Activated gamma-delta T cell treated with Interleukin-2 at 50 U/mL for 16 hours (primary cell): ENCODE measurements around the gene MRM3.
"Not testable (repeated sequence)": the region's sequence is repeated elsewhere in the genome, so short reads cannot be mapped to it uniquely, and the experiment has no call there.

ENCODE experiments used
- DNase-seq: peaks from one replicate; pipeline ENCODE4 v3.0.0-alpha.2; 2020

Gene MRM3, protein sequence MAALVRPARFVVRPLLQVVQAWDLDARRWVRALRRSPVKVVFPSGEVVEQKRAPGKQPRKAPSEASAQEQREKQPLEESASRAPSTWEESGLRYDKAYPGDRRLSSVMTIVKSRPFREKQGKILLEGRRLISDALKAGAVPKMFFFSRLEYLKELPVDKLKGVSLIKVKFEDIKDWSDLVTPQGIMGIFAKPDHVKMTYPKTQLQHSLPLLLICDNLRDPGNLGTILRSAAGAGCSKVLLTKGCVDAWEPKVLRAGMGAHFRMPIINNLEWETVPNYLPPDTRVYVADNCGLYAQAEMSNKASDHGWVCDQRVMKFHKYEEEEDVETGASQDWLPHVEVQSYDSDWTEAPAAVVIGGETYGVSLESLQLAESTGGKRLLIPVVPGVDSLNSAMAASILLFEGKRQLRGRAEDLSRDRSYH

DNA sequence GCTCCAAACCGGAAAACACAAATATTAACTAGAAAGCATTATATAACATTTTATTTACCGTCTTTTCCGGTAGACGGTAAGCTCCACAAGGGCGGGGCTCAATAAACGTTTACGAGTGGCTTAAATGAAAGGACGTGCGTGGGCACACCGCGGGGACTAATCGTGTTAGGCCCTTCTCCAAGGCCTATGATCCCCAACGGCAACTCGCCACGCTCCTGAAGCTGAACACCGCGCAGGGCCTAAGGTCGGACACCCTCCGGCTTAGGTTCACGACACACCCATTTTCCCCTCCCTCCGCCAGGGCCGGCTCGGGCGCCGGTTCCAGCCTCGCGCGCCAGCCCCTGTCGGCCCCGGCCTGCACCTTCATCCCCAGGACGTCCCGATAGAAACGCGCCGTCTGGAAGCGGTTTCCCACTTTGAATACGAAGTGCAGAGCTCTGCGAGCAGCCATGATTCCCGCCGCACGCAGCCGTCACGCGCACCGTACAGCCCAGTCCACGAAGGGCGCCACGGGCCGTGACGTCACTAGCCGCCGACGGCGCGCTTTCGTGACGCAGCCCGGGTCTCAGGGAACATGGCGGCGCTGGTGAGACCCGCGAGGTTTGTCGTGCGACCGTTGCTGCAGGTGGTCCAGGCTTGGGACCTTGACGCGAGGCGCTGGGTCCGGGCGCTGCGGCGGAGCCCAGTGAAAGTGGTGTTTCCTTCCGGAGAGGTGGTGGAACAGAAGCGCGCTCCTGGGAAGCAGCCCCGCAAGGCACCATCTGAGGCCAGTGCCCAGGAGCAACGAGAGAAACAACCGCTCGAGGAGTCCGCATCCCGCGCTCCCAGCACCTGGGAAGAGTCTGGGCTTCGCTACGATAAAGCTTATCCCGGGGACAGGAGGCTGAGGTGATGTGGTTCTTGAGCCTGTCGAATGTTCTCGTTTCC lies at the start of gene MRM3, which contains the start of gene GLOD4:
TSS of gene MRM3 (plus strand) at position 549 of the 927 bp plus-strand sequence. CDS start at position 575, 26 bp downstream.
TSS of gene GLOD4 (minus strand) at position 476 of the 927 bp plus-strand sequence. CDS start at position 451, 25 bp downstream.
- DNase-seq = peak; percentile 93

GRCh38 chr17:732902-733720 lies 49.0 kb upstream of the MRM3 start:
- DNase-seq = peak; percentile 32

DNA sequence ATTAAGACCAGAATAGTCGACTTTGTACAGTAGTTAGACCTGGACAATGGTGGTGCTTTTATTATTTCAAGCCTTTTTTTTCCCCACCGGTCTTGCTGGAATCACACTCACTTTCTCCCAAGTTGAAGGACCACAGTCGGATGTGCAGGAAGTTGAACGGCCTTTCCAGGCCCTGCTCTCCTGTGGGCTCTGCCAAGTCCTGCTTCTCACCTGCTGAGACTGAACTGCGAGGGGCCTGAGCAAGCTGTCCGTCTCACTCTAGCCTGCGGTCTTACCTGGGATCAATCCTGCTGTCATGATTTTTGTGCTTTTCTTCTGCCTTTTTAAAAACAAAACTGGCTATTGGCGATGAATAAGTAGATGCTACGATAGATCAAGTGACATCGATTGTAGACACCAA lies 48.4 kb upstream of the MRM3 start:
- DNase-seq = no peak

DNA sequence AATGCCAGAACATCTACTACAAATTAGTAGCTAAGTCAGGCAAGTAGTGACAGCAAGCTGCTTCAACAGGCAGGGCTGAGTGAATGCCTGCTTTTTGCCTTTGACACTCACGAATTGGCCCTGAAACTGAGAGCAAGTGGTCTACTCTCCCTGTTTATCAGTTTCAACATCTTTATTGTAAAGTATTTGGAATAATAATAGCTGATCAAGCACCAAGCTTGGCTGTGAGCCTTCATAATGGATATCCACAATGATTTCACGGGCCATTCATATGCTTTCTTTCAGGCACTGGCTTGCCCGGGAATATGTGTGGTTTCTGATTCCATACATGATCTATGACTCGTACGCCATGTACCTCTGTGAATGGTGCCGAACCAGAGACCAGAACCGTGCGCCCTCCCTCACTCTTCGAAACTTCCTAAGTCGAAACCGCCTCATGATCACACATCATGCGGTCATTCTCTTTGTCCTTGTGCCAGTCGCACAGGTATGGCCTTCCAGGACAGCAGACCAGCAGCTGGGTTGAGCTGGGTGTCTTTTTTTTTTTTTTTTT lies 44.5 kb upstream of the MRM3 start:
- no peak for DNase-seq

DNA sequence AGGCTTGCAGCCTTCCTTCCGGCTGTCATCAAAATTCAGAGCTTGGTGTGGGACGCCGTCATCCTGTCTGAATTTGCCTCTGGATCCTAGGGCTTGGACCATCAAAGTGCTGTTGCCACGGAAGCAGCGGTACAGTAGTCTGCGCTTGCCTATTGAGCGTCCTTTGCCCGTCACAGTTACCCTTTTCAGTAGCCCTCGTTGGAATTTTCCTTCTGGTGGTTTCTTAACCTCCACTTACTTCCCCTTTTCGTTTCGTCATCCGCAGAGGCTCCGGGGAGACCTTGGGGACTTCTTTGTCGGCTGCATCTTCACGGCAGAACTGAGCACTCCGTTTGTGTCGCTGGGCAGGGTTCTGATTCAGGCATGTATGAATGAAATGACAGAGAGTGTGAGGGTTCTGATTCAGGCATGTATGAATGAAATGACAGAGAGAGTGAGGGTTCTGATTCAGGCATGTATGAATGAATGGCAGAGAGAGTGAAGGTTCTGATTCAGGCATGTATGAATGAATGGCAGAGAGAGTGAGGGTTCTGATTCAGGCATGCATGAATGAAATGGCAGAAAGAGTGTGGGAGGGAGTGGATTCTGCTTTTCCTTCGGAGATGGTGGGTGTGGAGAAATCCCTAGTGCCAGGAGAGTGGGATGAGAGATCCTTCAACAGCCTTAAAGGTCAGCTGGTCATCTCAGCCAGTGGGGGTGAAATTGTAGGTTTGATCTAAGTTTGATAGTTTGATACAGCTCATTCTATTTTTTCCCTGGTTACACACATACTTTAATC lies 41.7 kb upstream of the MRM3 start:
- no peak for DNase-seq

GRCh38 chr17:742147-742793 lies 39.9 kb upstream of the MRM3 start:
- DNase-seq = no peak

DNA sequence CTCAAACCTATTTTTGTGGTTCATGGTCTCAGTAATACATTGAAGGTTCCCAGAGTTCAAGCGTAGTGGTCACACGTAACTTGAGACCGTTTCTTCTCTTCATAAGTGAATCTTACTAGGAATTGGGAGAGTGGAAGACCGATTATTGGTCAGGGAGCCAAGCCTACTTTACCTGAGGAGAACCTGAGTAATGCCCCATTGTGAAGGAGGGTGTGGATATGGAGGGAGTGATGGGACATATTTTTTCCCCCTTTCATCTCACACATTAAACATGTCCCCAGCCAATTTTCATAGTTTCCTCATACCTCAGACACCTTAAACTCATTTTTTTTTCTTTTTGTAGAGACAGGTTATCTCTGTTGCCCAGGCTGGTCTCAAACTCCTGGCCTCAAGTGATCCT lies 39.0 kb upstream of the MRM3 start:
- DNase-seq = no peak

DNA sequence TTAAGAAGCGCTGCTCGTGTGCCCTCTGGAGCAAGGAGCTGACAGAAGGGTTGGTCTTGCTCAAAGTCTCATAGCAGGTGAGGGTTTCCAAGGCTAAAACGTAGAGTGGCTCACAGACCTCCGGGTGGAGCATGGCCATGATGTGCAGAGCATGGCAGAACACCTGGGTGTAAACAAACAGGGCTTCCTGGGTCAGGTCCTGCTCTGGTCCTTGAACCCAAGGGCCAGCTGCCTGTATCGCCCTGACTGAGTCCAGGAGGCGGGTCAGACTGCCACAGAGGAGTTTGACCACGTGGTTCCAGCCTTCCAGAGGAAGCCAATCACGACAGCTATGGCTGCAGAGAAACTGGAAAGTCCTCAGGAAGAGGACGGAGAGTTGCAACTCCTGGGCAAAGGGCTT lies 37.2 kb upstream of the MRM3 start:
- DNase-seq = no peak

DNA sequence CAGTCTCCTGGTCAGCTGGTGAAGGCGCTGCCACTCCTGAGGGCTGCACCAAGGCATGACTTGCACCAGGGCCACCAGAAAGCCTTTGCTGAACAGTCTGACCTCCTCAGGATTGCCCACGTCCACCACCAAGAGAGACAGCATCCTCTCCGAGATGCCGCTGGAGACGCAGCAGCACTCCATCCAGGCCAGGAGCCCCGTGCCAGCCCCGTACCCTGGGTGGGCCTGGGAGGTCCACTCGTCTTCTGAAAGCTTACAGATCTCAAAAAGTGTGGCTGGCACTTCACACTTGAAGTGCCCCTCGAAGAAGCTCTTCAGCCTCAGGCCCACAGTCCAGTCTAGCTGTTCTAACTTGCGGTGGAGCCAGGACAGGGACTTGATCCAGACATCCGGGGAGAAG lies 36.7 kb upstream of the MRM3 start:
- DNase-seq = no peak

GRCh38 chr17:746181-746580 lies 36.0 kb upstream of the MRM3 start:
- no peak for DNase-seq

- no peak for DNase-seq
Observed at GRCh38 chr17:746783-747629, 35.1 kb upstream of the MRM3 start.

DNA sequence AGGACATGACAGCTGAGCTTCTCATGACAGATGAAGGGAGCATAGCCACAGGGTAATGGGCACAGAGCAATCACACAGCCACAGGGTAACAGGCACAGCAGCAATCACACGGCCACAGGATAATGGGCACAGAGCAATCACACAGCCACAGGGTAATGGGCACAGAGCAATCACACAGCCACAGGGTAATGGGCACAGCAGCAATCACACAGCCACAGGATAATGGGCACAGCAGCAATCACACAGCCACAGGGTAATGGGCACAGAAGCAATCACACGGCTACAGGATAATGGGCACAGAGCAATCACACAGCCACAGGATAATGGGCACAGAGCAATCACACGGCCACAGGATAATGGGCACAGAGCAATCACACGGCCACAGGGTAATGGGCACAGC lies 33.5 kb upstream of the MRM3 start:
- DNase-seq = not testable (repeated sequence)

DNA sequence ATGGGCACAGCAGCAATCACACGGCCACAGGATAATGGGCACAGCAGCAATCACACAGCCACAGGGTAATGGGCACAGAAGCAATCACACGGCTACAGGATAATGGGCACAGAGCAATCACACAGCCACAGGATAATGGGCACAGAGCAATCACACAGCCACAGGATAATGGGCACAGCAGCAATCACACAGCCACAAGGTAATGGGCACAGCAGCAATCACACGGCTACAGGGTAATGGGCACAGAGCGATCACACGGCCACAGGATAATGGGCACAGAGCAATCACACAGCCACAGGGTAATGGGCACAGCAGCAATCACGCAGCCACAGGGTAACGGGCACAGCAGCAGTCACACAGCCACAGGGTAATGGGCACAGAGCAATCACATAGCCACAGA lies 32.8 kb upstream of the MRM3 start:
- not testable (repeated sequence) for DNase-seq

DNA sequence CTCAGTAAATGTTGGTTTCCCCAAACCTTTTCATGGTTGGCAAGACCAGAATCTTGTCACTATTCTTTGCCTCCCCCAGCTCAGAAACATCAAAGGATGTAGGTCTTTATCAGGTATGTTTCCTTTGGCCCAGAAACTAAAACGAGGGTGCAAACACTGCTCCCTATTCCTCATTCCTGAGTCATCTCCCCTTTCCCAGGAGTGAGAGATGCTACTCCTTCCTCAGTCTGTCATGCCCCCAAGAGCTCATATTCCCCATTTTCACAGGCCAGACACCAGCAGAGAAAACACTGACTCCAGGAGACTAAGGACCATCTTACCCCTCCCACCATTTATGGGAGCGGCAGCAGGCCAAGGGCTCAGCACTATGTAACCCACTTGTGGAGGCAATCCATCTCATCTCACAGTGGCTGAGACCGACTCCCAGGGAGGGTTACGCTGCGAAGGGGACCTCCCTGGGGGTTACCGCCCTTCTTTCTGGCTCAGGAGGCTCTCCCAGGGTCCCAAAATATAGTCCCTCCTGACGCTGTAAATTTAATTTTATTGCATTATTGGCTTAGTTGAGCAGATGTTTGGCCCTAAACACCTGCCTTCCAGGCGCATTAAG lies 31.6 kb upstream of the MRM3 start:
- no peak for DNase-seq

GRCh38 chr17:751269-752001 lies 30.7 kb upstream of the MRM3 start:
- DNase-seq = peak; percentile 50

DNA sequence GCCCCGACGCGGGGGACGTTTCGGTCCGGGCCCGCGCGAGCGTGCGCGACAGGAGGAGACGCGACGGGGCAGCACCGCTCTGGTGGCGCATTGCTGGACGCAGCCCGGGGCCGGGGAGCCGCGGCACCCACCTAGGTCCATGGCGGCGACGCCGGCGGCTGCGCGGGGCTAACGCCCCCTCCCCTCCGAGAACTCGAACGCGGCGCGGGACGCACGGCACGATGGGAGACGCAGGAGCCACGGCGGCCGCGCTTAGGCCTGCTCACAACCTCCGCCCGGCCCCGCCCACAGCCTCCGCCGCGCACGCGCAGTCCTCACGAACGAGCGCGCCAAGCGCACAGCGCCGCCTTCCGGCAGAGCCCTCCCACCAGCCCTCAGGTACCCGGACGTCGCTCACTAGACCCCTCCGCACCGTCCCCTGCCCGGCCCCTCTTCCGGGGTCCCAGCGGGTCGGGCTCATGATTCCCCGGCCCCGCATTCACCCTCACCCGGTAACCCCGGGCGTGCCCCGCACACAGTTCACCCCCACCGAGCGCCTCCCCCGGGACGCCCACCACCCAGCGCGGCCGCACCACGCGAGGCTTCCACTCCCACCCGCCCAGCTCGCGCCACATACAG lies 30.0 kb upstream of the MRM3 start, which contains the start of gene GEMIN4:
TSS of gene GEMIN4 (minus strand) at position 263 of the 618 bp plus-strand sequence. CDS start at position 141, 122 bp downstream.
- DNase-seq = peak; percentile 98

GRCh38 chr17:752620-753219 lies 29.4 kb upstream of the MRM3 start:
- peak; percentile 39 for DNase-seq

- no peak for DNase-seq
Observed at GRCh38 chr17:753418-753817, 28.7 kb upstream of the MRM3 start.
